ENCODE data around the gene CHST4.

GRCh38 chr16:71514476-71514875, 11.8 kb upstream of the CHST4 start:
- TF ChIP-seq, protein P1, sequence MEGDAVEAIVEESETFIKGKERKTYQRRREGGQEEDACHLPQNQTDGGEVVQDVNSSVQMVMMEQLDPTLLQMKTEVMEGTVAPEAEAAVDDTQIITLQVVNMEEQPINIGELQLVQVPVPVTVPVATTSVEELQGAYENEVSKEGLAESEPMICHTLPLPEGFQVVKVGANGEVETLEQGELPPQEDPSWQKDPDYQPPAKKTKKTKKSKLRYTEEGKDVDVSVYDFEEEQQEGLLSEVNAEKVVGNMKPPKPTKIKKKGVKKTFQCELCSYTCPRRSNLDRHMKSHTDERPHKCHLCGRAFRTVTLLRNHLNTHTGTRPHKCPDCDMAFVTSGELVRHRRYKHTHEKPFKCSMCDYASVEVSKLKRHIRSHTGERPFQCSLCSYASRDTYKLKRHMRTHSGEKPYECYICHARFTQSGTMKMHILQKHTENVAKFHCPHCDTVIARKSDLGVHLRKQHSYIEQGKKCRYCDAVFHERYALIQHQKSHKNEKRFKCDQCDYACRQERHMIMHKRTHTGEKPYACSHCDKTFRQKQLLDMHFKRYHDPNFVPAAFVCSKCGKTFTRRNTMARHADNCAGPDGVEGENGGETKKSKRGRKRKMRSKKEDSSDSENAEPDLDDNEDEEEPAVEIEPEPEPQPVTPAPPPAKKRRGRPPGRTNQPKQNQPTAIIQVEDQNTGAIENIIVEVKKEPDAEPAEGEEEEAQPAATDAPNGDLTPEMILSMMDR (IDR thresholded peaks at IDR 0.05) = no peak
- TF ChIP-seq EP300 (IDR thresholded peaks at IDR 0.05) (no peak), POLR2AphosphoS5 (IDR thresholded peaks at IDR 0.05) (no peak)

All from stomach (tissue), 4 donors.